ENCODE results near the gene SARM1.

DNA sequence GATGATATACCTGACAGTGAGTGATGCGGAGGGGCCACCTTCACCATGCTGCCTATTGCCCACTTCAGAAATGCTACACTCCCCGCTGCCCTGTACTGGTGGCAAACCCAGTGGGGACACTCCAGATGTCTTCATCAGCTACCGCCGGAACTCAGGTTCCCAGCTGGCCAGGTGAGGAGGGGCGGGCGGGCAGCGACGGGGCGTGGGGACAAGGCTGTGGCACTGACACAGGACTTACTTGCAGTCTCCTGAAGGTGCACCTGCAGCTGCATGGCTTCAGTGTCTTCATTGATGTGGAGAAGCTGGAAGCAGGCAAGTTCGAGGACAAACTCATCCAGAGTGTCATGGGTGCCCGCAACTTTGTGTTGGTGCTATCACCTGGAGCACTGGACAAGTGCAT lies 16.6 kb downstream of the SARM1 start:
- TF ChIP-seq, protein P1, sequence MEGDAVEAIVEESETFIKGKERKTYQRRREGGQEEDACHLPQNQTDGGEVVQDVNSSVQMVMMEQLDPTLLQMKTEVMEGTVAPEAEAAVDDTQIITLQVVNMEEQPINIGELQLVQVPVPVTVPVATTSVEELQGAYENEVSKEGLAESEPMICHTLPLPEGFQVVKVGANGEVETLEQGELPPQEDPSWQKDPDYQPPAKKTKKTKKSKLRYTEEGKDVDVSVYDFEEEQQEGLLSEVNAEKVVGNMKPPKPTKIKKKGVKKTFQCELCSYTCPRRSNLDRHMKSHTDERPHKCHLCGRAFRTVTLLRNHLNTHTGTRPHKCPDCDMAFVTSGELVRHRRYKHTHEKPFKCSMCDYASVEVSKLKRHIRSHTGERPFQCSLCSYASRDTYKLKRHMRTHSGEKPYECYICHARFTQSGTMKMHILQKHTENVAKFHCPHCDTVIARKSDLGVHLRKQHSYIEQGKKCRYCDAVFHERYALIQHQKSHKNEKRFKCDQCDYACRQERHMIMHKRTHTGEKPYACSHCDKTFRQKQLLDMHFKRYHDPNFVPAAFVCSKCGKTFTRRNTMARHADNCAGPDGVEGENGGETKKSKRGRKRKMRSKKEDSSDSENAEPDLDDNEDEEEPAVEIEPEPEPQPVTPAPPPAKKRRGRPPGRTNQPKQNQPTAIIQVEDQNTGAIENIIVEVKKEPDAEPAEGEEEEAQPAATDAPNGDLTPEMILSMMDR (IDR thresholded peaks at IDR 0.05; ENCODE audit: poor library complexity, severe bottlenecking) = no peak
- TF ChIP-seq, protein P2, sequence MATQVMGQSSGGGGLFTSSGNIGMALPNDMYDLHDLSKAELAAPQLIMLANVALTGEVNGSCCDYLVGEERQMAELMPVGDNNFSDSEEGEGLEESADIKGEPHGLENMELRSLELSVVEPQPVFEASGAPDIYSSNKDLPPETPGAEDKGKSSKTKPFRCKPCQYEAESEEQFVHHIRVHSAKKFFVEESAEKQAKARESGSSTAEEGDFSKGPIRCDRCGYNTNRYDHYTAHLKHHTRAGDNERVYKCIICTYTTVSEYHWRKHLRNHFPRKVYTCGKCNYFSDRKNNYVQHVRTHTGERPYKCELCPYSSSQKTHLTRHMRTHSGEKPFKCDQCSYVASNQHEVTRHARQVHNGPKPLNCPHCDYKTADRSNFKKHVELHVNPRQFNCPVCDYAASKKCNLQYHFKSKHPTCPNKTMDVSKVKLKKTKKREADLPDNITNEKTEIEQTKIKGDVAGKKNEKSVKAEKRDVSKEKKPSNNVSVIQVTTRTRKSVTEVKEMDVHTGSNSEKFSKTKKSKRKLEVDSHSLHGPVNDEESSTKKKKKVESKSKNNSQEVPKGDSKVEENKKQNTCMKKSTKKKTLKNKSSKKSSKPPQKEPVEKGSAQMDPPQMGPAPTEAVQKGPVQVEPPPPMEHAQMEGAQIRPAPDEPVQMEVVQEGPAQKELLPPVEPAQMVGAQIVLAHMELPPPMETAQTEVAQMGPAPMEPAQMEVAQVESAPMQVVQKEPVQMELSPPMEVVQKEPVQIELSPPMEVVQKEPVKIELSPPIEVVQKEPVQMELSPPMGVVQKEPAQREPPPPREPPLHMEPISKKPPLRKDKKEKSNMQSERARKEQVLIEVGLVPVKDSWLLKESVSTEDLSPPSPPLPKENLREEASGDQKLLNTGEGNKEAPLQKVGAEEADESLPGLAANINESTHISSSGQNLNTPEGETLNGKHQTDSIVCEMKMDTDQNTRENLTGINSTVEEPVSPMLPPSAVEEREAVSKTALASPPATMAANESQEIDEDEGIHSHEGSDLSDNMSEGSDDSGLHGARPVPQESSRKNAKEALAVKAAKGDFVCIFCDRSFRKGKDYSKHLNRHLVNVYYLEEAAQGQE (IDR thresholded peaks at IDR 0.05; ENCODE audit: borderline replicate concordance) = no peak
- TF ChIP-seq POLR2AphosphoS5 (IDR thresholded peaks at IDR 0.05) (no peak), MXI1 (conservative IDR thresholded peaks at IDR 0.05; ENCODE audit: poor library complexity, severe bottlenecking) (no peak)
